ENCODE data around the gene CREB1.

- TF ChIP-seq EZH2 (IDR thresholded peaks at IDR 0.05): no peak
- no peak for TF ChIP-seq CTCF (IDR thresholded peaks at IDR 0.05)
These were observed 69.9 kb downstream of the CREB1 start for GRCh38 chr2:207599636-207600035.

Data from neural progenitor cell (in vitro differentiated cells).